Measurements from ENCODE around the gene GRAMD1B.

DNA sequence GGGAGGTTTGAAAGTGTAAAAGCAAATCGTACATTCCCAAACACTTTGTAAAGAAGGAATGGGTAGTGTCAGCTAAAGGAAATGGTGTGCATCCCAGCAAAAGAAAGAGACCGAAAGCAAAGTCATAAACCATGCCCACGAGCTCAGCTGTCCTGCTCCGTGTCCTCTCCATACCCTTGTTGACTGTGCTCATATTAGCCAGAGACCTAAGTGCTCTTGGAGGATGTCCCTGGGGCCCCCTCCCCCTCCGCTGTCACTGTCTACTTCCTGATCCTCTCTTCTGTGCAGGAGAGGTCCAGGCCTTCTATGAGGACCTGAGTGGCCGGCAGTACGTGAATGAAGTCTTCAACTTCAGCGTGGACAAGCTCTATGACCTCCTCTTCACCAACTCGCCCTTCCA lies 178.3 kb downstream of the GRAMD1B start:
- TF ChIP-seq, protein P1, sequence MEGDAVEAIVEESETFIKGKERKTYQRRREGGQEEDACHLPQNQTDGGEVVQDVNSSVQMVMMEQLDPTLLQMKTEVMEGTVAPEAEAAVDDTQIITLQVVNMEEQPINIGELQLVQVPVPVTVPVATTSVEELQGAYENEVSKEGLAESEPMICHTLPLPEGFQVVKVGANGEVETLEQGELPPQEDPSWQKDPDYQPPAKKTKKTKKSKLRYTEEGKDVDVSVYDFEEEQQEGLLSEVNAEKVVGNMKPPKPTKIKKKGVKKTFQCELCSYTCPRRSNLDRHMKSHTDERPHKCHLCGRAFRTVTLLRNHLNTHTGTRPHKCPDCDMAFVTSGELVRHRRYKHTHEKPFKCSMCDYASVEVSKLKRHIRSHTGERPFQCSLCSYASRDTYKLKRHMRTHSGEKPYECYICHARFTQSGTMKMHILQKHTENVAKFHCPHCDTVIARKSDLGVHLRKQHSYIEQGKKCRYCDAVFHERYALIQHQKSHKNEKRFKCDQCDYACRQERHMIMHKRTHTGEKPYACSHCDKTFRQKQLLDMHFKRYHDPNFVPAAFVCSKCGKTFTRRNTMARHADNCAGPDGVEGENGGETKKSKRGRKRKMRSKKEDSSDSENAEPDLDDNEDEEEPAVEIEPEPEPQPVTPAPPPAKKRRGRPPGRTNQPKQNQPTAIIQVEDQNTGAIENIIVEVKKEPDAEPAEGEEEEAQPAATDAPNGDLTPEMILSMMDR (IDR thresholded peaks at IDR 0.05 in 4 of 5, conservative IDR thresholded peaks at IDR 0.05 in 1 of 5): no peak
- TF ChIP-seq POLR2A (IDR thresholded peaks at IDR 0.05): no peak

All from gastrocnemius medialis (tissue), 4 donors.